ENCODE measurements around the gene DAD1. TPM values are rescaled to one million over a fixed set of nuclear protein-coding genes. Genes with fewer than 3 reads are reported as not detected.

Gene DAD1
- total RNA-seq, 2 experiments from 2014 or later = 117 to 154 TPM

Small RNAs within 50 kb of the gene (small RNA-seq; reads per million reads assigned to genes)
- gene TRAJ1 (not detected), gene TRAJ10 (not detected), gene TRAJ11 (not detected), gene TRAJ12 (not detected), gene TRAJ13 (not detected), gene TRAJ14 (not detected), gene TRAJ16 (not detected), gene TRAJ17 (not detected), gene TRAJ18 (not detected), gene TRAJ19 (not detected), gene TRAJ2 (not detected), gene TRAJ20 (not detected), gene TRAJ21 (not detected), gene TRAJ22 (not detected), gene TRAJ23 (not detected), gene TRAJ24 (not detected), gene TRAJ25 (not detected), gene TRAJ26 (not detected), gene TRAJ27 (not detected), gene TRAJ28 (not detected), gene TRAJ3 (not detected), gene TRAJ4 (not detected), gene TRAJ5 (not detected), gene TRAJ6 (not detected), gene TRAJ7 (not detected), gene TRAJ8 (not detected), gene TRAJ9 (not detected)

Other genes with a start within 250 kb of the DAD1 start
- 5.6 and 6.6 TPM in 2 replicates for gene ABHD4, start 9.1 kb upstream of the DAD1 start, total RNA-seq (2014; rRNA removed; shearing (Covaris generic))
- gene ABHD4, start 9.1 kb upstream of the DAD1 start, total RNA-seq (2022) = 15.1 and 15.6 TPM in 2 replicates
- gene OR6J1, start 55.1 kb upstream of the DAD1 start, total RNA-seq (2014; rRNA removed; shearing (Covaris generic)) = not detected in 2 replicates
- gene OR6J1, start 55.1 kb upstream of the DAD1 start, total RNA-seq (2022) = not detected in 2 replicates
- 128 and 153 TPM in 2 replicates for gene OXA1L, start 177.5 kb upstream of the DAD1 start, total RNA-seq (2014; rRNA removed; shearing (Covaris generic))
- 141 and 150 TPM in 2 replicates for gene OXA1L, start 177.5 kb upstream of the DAD1 start, total RNA-seq (2022)
- 30.6 and 32.7 TPM in 2 replicates for gene SLC7A7, start 226.2 kb upstream of the DAD1 start, total RNA-seq (2014; rRNA removed; shearing (Covaris generic))
- gene SLC7A7, start 226.2 kb upstream of the DAD1 start, total RNA-seq (2022) = 50.0 and 59.2 TPM in 2 replicates
- 100 and 126 TPM in 2 replicates for gene MRPL52, start 240.7 kb upstream of the DAD1 start, total RNA-seq (2014; rRNA removed; shearing (Covaris generic))
- gene MRPL52, start 240.7 kb upstream of the DAD1 start, total RNA-seq (2022) = 164 and 181 TPM in 2 replicates
- 2.8 TPM in 2 replicates for gene MMP14, start 247.4 kb upstream of the DAD1 start, total RNA-seq (2014; rRNA removed; shearing (Covaris generic))
- gene MMP14, start 247.4 kb upstream of the DAD1 start, total RNA-seq (2022) = 9.0 and 11.9 TPM in 2 replicates

Measured in OCI-LY7 (cell line).